HG03280 (cell line): ENCODE results near the gene TJAP1.
"Not testable (repeated sequence)": the region's sequence is repeated elsewhere in the genome, so short reads cannot be mapped to it uniquely, and the experiment has no call there.

ENCODE experiments used
- ATAC-seq: cut with Tn5 transposase; IDR thresholded peaks from one replicate; pipeline ENCODE4 v1.9.1; 2021; ENCODE audit warnings: mild to moderate bottlenecking, moderate library complexity; ENCODE audit not compliant: unreplicated experiment

The TJAP1 gene

GRCh38 chr6:43478008-43478372 is 620 bp downstream of the TJAP1 start:
- no peak for ATAC-seq

GRCh38 chr6:43481075-43481474 is 3.7 kb downstream of the TJAP1 start:
- ATAC-seq = no peak

GRCh38 chr6:43481591-43482236 is 4.3 kb downstream of the TJAP1 start:
- ATAC-seq = no peak

GRCh38 chr6:43488667-43489276 is 11.4 kb downstream of the TJAP1 start:
- no peak for ATAC-seq

GRCh38 chr6:43489277-43490072 is 12.1 kb downstream of the TJAP1 start:
- ATAC-seq = no peak

- ATAC-seq = no peak
These were observed 13.2 kb downstream of the TJAP1 start for GRCh38 chr6:43490523-43490939.

GRCh38 chr6:43491750-43492661 is 14.6 kb downstream of the TJAP1 start:
- ATAC-seq = no peak

- no peak for ATAC-seq
These were observed 15.3 kb downstream of the TJAP1 start for GRCh38 chr6:43492673-43493072.

GRCh38 chr6:43493230-43493629 is 15.9 kb downstream of the TJAP1 start:
- ATAC-seq = no peak

- no peak for ATAC-seq
These were observed 16.5 kb downstream of the TJAP1 start for GRCh38 chr6:43493833-43494232.

GRCh38 chr6:43494321-43494720 is 17.0 kb downstream of the TJAP1 start:
- no peak for ATAC-seq

GRCh38 chr6:43494766-43495165 is 17.4 kb downstream of the TJAP1 start:
- ATAC-seq = no peak

- ATAC-seq = no peak
These were observed 18.1 kb downstream of the TJAP1 start for GRCh38 chr6:43495409-43495941.

GRCh38 chr6:43496370-43497128 is 19.2 kb downstream of the TJAP1 start:
- no peak for ATAC-seq

- ATAC-seq = no peak
These were observed 19.7 kb downstream of the TJAP1 start for GRCh38 chr6:43497129-43497396.

GRCh38 chr6:43497689-43498088 is 20.3 kb downstream of the TJAP1 start:
- ATAC-seq = no peak

- ATAC-seq = not testable (repeated sequence)
These were observed 20.9 kb downstream of the TJAP1 start for GRCh38 chr6:43498291-43498690.

GRCh38 chr6:43499028-43499815 is 21.9 kb downstream of the TJAP1 start:
- ATAC-seq = no peak

GRCh38 chr6:43500921-43501320 is 23.6 kb downstream of the TJAP1 start:
- ATAC-seq = no peak

GRCh38 chr6:43502666-43503065 is 25.3 kb downstream of the TJAP1 start:
- ATAC-seq = no peak
